ENCODE data around the gene KAT2B. TPM values are rescaled to one million over a fixed set of nuclear protein-coding genes. Genes with fewer than 3 reads are reported as not detected.

Gene KAT2B
- total RNA-seq, 1 experiment from 2014 or later, result 3.7 TPM

DNA sequence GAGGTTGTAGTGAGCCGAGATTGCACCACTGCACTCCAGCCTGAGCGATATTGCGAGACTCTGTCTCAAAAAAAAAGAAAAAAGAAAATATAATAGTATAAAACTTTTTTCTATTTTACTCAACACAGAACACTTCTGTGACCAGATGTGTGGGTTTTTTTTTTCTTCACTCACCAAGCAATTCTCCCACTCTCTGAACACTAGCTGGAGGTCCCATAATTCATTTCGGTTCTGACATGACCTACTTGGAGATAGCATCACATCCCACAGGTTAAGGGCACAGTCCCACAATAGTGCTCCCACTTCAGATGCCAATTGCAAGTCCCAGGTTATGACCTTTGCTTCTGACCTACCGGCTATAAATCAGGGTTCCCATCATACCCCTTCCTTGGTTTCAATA lies 35.0 kb downstream of the KAT2B start (continued):
- TF ChIP-seq RAD21 (IDR thresholded peaks at IDR 0.05; ENCODE audit: low read depth) (no peak), POLR2AphosphoS5 (IDR thresholded peaks at IDR 0.05; ENCODE audit: low read depth, low read length) (no peak), POLR2A (IDR thresholded peaks at IDR 0.05; ENCODE audit: borderline replicate concordance, extremely low read depth, insufficient read depth, insufficient read length) (no peak), ZFX (IDR thresholded peaks at IDR 0.05) (no peak), EZH2phosphoT487 (IDR thresholded peaks at IDR 0.05; ENCODE audit: borderline replicate concordance) (no peak), SP1 (IDR thresholded peaks at IDR 0.05; ENCODE audit: low read depth) (no peak), SRF (IDR thresholded peaks at IDR 0.05; ENCODE audit: low read depth) (no peak), TCF7L2 (IDR thresholded peaks at IDR 0.05; ENCODE audit: borderline replicate concordance, extremely low read depth, insufficient read depth, insufficient read length) (no peak), EGR1 (IDR thresholded peaks at IDR 0.05; ENCODE audit: low read depth) (no peak)
- TF ChIP-seq, protein P1, sequence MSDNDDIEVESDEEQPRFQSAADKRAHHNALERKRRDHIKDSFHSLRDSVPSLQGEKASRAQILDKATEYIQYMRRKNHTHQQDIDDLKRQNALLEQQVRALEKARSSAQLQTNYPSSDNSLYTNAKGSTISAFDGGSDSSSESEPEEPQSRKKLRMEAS (IDR thresholded peaks at IDR 0.05), result no peak

DNA sequence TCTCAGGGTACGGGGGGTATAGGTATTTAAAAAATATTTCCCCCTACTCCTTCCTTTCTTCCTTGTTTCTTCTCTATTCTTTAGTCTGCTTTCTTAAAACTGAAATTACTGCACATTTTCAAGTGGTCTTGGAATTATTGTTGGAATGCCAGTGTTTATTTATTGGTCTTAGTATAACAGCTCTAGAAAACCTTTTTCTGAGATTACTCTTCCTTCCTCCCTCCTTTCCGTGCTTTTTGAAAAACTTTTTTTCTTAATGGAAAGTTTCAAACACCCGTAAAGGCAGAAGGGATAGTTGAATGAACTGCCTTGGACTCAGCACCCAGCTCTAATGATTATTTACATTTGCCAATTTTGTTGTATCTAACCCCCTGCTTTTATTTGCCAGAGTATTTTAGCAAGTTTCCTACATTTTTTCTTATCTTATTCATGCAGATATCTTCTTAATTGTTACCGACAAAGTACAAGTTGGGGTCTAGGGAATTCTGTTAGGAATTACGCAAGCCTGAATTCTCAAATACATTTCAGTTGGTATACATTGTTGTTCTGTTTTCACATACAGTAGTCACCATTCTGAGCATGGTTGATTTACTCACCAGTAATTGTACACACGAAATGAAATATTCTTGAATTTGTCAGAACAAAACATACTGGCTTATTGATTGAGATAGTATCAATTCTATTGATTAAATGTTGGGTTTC lies 36.2 kb downstream of the KAT2B start:
- TF ChIP-seq, protein P2, sequence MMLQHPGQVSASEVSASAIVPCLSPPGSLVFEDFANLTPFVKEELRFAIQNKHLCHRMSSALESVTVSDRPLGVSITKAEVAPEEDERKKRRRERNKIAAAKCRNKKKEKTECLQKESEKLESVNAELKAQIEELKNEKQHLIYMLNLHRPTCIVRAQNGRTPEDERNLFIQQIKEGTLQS (IDR thresholded peaks at IDR 0.05), result no peak
- TF ChIP-seq JUND (IDR thresholded peaks at IDR 0.05) (no peak), EGR1 (IDR thresholded peaks at IDR 0.05; ENCODE audit: low read depth) (no peak)
- no peak overlapping the region for H3K4me2 ChIP-seq (ENCODE audit: low read length)
- no peaks in the 10 kb centered on the region for H4K20me1 ChIP-seq (ENCODE audit: insufficient read depth)
- H3K79me2 ChIP-seq (ENCODE audit: insufficient read depth, low read length), result no peaks in the 10 kb centered on the region
- no peak overlapping the region for H3K9ac ChIP-seq (ENCODE audit: low read length)
- ChIA-PET POLR2A (no interaction called here), CTCF (no interaction called here), RAD21 (ENCODE audit: low non-redundant PET in 1 of 2, low total read pairs in 2 of 2, uncharacterized antibody in 2 of 2, unreplicated experiment in 2 of 2) (no interaction called here)
- no peaks in the 10 kb centered on the region for H3K27me3 ChIP-seq (ENCODE audit: insufficient read depth, low read length)
- no peak overlapping the region for H2AFZ ChIP-seq (ENCODE audit: low read depth, low read length, poor library complexity, severe bottlenecking)
- no peaks in the 10 kb centered on the region for H3K4me1 ChIP-seq (ENCODE audit: control insufficient read depth in 1 of 2, insufficient read depth in 2 of 2, low read length in 2 of 2)
- no TSS peak for BruUV-seq (replicated peaks)
- H3K27ac ChIP-seq (ENCODE audit: low read depth, low read length), result no peak overlapping the region
- ATAC-seq (no peak), DNase-seq (ENCODE audit: low read depth, low spot score) (no peak)
- no peaks in the 10 kb centered on the region for H3K9me3 ChIP-seq (ENCODE audit: control insufficient read depth in 1 of 2, insufficient read depth in 1 of 2, low read depth in 1 of 2, low read length in 2 of 2)
- intact Hi-C loops (cut with micrococcal nuclease), result no loop called here
- no peaks in the 10 kb centered on the region for H3K9me2 ChIP-seq (ENCODE audit: insufficient read depth)
- H3K4me3 ChIP-seq (replicated peaks in 1 of 2; ENCODE audit: low read depth in 1 of 2, low read length in 2 of 2), result no peak overlapping the region
- H3K36me3 ChIP-seq (ENCODE audit: control insufficient read depth in 1 of 2, insufficient read depth in 2 of 2, low read length in 2 of 2), result no peaks in the 10 kb centered on the region
